Pancreas (tissue), 10 donors: ENCODE data around the gene STAT5B. TPM values are rescaled to one million over a fixed set of nuclear protein-coding genes. Genes with fewer than 3 reads are reported as not detected.
"Not testable (repeated sequence)": the region's sequence is repeated elsewhere in the genome, so short reads cannot be mapped to it uniquely, and the experiment has no call there.

Experiments used
- ATAC-seq, 4 donors: fragments of 200-7000 bp; cut with Tn5 transposase; one replicate each; pipeline versions ENCODE4 v1.8.0 to v1.9.1; 2020; ENCODE audit warnings: mild to moderate bottlenecking in 4 of 4, moderate library complexity in 4 of 4
- DNase-seq, 6 donors: peaks; one replicate each; pipeline ENCODE4 v3.0.0-alpha.2; 2020
- FAIRE-seq: peaks from 2 replicates; lab custom pipeline; 2012; peaks lifted over from hg19 to GRCh38; lab: Jason Lieb, UNC
- H3K27ac ChIP-seq, 4 donors: fragments of 200-600 bp; sonication (generic); 1 replicate in 3 of 4; 2 replicates in 1 of 4; pipeline versions ENCODE4 v1.5.0 to v1.8.0; 2020
- H3K27me3 ChIP-seq, 4 donors: fragments of 200-600 bp; one replicate each; pipeline ENCODE4 v1.8.0; 2021
- H3K36me3 ChIP-seq, 3 donors: fragments of 200-600 bp; sonication (generic) in 1 of 3; one replicate each; pipeline versions ENCODE4 v1.5.0 to v1.8.0; 2020 to 2021
- H3K4me1 ChIP-seq, 3 donors: fragments of 200-600 bp; one replicate each; pipeline ENCODE4 v1.8.0; 2021
- H3K4me3 ChIP-seq, 4 donors: fragments of 200-600 bp; sonication (generic) in 2 of 4; one replicate each; pipeline versions ENCODE4 v1.5.0 to v1.8.0; 2020 to 2021
- H3K9me3 ChIP-seq, 4 donors: fragments of 200-600 bp; one replicate each; pipeline ENCODE4 v1.8.0; 2021
- WGBS, 2 donors: extraction: QIAGEN DNeasy Blood & Tissue Kit; methylation state at CpG; one replicate each; pipeline ENCODE4 v1.1.7; 2013; 5-methylcytosine and 5-hydroxymethylcytosine counted together
- intact Hi-C, 3 donors: fragments of 100-400 bp; cut with DNase I; formaldehyde crosslinking; loops; one replicate each; pipeline versions ENCODE4 v1.11.1 to v1.14.2; 2022
- polyA plus RNA-seq, 2 donors: library from polyadenylated mRNA; stranded (reverse); fragments of 200-250 nt; gene quantifications; one replicate each; pipeline ENCODE4 v1.2.3, GENCODE V29; 2013
- total RNA-seq, 6 donors: library from RNA; stranded (reverse); fragmentation: NEBNext Ultra II Directional in 4 of 6; extraction: Animal tissue kit (Norgen Biotek cat#: 25700) in 4 of 6; gene quantifications; one replicate each; pipeline versions ENCODE4 v1.2.1 to v1.2.4, GENCODE V29; 2021 to 2023
- TF ChIP-seq, protein P1 (sequence below), 4 donors: fragments of 200-600 bp; sonication (generic) in 3 of 4; IDR thresholded peaks; one replicate each; pipeline versions ENCODE4 v1.5.0 to v1.8.0; 2021; ENCODE audit warnings: antibody characterized with exemption in 4 of 4
- donor health status: healthy with polysubstance abuse.
- donor health status: DM: no; HTN: no; CAD: no; lungs with moderate emphysema.
- donor health status: DM: no; HTN: no; CAD: no.
- donor health status: control.
- donor health status: control.
- donor health status: Bipolar disorder and iron deficiency.
- donor health status: DM: yes; HTN: yes; CAD: no.
- donor health status: DM: no; HTN: no; CAD: no.
- donor health status: DM: no; HTN: no; CAD: no.
- donor health status: DM: yes; HTN: yes; CAD: no.

Gene STAT5B
- total and polyA plus RNA-seq, 8 donors: 17.9 to 27.5 (median 24.1) TPM

DNA sequence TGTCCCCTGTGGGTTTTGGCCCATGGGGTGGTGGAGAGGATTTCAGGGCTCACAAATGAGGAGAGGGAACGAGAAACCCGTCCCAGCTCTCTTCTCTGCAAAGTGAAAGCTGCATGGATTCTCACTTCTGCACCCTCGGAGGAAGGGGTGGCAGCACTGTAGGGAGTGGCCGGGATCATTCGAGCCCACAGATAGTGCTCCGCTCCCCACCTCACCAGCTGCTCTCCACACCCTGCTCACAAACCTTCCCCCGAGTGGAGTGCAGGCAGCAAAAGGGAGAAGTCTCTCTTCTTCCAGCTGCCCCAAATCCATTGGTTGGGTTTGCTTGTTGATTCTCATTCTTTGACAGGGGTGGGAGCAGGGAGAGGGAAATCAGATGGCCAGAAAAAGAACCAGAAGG, 32.3 kb upstream of the STAT5B start:
- FAIRE-seq: no peak
- Histone ChIP-seq H3K36me3 (peaks cover 0 to 7% (median 0%) of the 10 kb centered on the region in 3 donors), H3K9me3 (no peaks in the 10 kb centered on the region), H3K4me3 (no peak overlapping the region), H3K4me1 (no peaks in the 10 kb centered on the region), H3K27me3 (no peaks in the 10 kb centered on the region), H3K27ac (no peak overlapping the region)
- 88 to 90% methylated on average over 7 of the region's 7 CpGs for WGBS, 2 donors
- intact Hi-C loops: no loop called here
- no peak for DNase-seq
- ATAC-seq: no peak
- TF ChIP-seq, protein P1, sequence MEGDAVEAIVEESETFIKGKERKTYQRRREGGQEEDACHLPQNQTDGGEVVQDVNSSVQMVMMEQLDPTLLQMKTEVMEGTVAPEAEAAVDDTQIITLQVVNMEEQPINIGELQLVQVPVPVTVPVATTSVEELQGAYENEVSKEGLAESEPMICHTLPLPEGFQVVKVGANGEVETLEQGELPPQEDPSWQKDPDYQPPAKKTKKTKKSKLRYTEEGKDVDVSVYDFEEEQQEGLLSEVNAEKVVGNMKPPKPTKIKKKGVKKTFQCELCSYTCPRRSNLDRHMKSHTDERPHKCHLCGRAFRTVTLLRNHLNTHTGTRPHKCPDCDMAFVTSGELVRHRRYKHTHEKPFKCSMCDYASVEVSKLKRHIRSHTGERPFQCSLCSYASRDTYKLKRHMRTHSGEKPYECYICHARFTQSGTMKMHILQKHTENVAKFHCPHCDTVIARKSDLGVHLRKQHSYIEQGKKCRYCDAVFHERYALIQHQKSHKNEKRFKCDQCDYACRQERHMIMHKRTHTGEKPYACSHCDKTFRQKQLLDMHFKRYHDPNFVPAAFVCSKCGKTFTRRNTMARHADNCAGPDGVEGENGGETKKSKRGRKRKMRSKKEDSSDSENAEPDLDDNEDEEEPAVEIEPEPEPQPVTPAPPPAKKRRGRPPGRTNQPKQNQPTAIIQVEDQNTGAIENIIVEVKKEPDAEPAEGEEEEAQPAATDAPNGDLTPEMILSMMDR (IDR thresholded peaks at IDR 0.05): no peak

GRCh38 chr17:42307362-42307927, 31.3 kb upstream of the STAT5B start:
- DNase-seq (no peak), ATAC-seq (no peak), FAIRE-seq (no peak)
- Histone ChIP-seq H3K4me1 (no peaks in the 10 kb centered on the region), H3K27ac (no peak overlapping the region), H3K4me3 (no peak overlapping the region), H3K36me3 (peaks cover 0 to 5% (median 0%) of the 10 kb centered on the region in 3 donors), H3K9me3 (no peaks in the 10 kb centered on the region), H3K27me3 (no peaks in the 10 kb centered on the region)
- WGBS, 2 donors: 91 to 94% methylated on average over 19 of the region's 19 CpGs
- TF ChIP-seq, protein P1 (IDR thresholded peaks at IDR 0.05): no peak
- intact Hi-C loops: no loop called here

DNA sequence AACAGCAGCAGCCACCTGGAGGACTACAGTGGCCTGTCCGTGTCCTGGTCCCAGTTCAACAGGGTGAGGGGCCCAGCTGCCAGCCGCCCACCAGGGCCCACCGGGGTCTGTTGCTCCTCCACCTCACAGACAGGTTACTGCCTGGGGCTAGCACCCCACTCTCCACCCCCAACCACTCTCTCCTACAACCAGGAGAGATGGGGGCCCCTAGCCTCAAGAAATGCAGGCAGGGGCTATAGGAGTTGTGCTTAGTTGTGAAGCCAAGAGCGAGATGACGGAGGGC, 30.1 kb upstream of the STAT5B start:
- H3K9me3 ChIP-seq: no peaks in the 10 kb centered on the region
- intact Hi-C loops: no loop called here
- no peak overlapping the region for H3K27ac ChIP-seq
- no peak for ATAC-seq
- H3K4me1 ChIP-seq: no peaks in the 10 kb centered on the region
- no peak for FAIRE-seq
- H3K36me3 ChIP-seq: peaks cover 0 to 5% (median 0%) of the 10 kb centered on the region in 3 donors
- DNase-seq: no peak
- no peaks in the 10 kb centered on the region for H3K27me3 ChIP-seq
- no peak overlapping the region for H3K4me3 ChIP-seq
- TF ChIP-seq, protein P1 (IDR thresholded peaks at IDR 0.05): no peak
- WGBS, 2 donors: 91 to 97% methylated on average over 5 of the region's 5 CpGs

DNA sequence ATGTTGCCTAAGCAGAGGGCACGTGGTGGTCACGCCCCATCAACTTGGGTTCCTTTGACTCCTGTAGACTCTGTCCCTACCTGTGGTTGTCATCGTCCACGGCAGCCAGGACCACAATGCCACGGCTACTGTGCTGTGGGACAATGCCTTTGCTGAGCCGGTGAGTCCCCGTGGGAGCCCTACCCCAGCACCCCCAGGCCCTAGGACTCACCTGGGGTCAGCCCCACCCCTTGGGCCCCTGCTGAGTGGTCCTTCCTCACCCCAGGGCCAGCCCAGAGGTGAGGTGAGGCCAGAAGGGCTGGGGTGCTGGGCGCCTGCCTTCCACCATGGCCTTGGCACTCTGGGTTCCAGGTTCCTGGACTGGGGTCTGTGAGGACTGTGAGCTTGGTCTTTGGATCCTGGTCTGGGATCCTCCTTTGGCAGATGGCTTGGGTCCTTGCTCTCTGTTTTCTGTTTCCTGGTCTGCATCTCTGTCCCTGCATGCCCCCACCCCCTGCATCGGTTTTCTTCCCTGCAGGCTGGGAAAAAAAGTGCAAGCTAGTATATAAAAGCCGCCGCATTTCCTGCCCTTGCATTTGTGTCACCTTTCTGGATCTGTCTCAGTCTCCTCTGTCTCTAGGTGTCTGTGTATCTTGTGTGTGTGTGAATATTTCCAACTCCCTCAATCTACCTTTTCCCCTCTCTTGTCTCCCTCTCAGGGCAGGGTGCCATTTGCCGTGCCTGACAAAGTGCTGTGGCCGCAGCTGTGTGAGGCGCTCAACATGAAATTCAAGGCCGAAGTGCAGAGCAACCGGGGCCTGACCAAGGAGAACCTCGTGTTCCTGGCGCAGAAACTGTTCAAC, 29.6 kb upstream of the STAT5B start:
- WGBS, 2 donors: 86 to 96% methylated on average over 14 to 18 of the region's 18 CpGs
- intact Hi-C loops: no loop called here
- ATAC-seq: peak in 2 of 4 donors; percentile 54 to 71
- Histone ChIP-seq H3K4me3 (no peak overlapping the region), H3K27ac (no peak overlapping the region), H3K27me3 (no peaks in the 10 kb centered on the region), H3K36me3 (peaks cover 0 to 5% (median 0%) of the 10 kb centered on the region in 3 donors), H3K9me3 (no peaks in the 10 kb centered on the region), H3K4me1 (no peaks in the 10 kb centered on the region)
- no peak for FAIRE-seq
- TF ChIP-seq, protein P1 (IDR thresholded peaks at IDR 0.05): no peak
- DNase-seq: no peak

- ATAC-seq, H3K27me3 ChIP-seq, H3K36me3 ChIP-seq, H3K4me1 ChIP-seq, H3K4me3 ChIP-seq, DNase-seq, intact Hi-C loops, H3K9me3 ChIP-seq, H3K27ac ChIP-seq, FAIRE-seq: not testable (repeated sequence)
- 95 to 98% methylated on average over 6 of the region's 6 CpGs for WGBS, 2 donors
Measured at GRCh38 chr17:42305031-42305330, 28.8 kb upstream of the STAT5B start.
